ENCODE data around the gene TFCP2L1.
A peak's percentile ranks its signal among the peaks of the same experiment; 100 is the strongest.
"Not testable (repeated sequence)": the region's sequence is repeated elsewhere in the genome, so short reads cannot be mapped to it uniquely, and the experiment has no call there.

TFCP2L1 gene

GRCh38 chr2:121295911-121296650 lies 11.1 kb upstream of the TFCP2L1 start:
- DNase-seq (ENCODE audit: low spot score): no peak

- no peak for DNase-seq (ENCODE audit: low spot score)
Observed at GRCh38 chr2:121294881-121295840, 10.2 kb upstream of the TFCP2L1 start.

GRCh38 chr2:121293450-121294325 lies 8.7 kb upstream of the TFCP2L1 start:
- DNase-seq (ENCODE audit: low spot score): no peak

GRCh38 chr2:121291251-121291580 lies 6.2 kb upstream of the TFCP2L1 start:
- no peak for DNase-seq (ENCODE audit: low spot score)

DNA sequence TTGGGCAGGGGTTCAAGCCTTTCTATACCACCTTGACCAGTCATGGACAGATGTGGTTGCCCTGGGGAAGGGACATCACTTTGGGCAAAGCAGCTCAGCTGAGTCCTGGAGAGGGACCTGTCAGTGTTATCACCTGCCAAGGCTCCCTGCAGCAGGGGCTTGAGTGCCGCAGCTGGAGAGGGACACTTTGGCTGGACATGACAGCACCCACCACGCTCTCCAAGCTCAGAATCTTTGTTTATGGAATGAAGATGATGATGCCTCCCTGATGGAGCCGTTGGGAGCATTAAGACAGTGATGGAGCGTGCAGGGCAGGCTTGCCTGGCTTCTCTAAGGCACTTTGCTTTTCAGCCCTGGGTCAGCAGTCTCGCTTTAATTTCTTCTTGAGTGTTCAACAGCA lies 4.3 kb upstream of the TFCP2L1 start:
- no peak for DNase-seq (ENCODE audit: low spot score)

DNA sequence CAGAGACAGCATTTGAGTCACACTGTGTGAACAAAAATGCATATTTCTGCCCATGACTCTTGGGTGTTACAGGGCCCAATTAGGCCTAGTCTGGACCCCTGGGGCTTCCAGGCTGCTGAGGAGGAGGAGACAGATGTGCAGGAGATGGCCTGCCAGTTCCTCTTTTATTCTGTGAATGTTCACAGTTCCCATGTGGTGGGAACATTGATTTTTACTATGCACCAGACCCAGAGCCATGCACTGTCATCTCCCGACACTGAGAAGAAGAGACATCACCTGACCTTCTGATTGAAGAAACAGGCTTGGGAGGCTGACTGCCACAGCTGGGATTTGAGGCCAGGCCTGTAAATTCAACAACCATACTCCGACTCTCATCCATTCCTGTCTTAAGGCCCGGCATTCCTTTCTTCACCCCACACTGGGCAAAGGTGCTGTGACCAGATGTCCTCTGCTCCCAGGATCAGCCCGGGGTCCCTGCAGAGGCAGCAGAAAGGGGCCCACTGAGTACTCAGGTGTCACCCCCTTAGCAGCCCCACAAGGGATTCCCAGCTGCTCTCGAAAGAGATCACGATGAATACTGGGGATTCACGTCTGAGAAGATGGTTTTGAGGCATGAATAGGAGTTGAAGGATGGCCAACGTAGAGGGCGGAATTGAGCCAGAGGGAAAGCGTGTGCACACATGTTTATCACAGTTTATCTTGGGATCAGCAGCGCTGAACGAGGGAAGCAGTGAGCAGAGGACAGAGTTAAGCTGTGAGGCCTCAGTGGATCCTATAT lies 3.6 kb upstream of the TFCP2L1 start:
- no peak for DNase-seq (ENCODE audit: low spot score)

DNA sequence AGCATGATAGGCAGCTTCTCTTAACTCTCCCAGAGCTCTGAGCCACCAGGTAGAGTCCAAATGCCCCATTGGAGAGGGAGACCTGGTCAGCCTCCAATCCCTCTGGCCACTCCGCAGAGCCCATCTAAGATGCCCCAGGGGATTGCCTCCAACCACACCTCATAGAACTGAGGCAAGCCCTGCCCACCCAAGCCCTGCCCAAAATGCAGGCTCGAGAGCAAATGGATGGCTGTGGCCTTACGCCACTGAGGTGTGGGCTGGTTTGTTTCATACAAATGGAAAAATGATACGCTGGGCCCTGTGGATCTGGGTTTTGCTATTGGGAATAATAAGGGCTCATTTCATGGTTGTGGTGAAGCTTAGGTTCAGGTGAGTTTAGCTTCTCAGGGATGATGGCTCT lies 3.0 kb upstream of the TFCP2L1 start:
- no peak for DNase-seq (ENCODE audit: low spot score)

DNA sequence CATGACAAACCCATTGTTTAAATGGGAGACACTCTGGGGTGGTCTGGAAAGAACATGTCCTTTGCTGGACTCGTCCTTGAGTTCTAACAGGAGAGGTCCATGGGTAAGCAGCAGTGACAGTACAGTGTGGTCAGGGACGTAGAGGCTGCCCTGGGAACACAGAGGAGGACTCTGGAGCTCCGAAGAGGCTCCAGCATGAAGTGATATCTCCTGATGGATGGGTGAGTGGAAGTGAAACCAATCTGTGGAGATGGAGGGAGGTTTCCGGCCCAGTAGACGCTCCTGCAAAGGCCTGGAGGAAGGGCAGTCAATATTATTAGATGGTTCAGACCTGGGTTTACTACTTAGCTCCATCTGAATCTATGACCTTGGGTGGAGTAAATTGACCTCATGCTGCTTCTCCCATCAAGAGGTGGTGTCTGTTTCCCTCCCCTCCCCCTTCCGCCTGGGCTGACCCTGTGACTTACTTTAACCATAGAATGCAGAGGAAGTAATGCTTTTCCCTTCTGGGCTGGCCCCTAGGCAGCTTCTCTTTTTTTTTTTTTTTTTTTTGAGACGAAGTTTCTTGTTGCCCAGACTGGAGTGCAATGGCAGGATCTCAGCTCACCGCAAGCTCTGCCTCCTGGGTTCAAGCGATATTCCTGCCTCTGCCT lies 2.3 kb upstream of the TFCP2L1 start:
- DNase-seq (ENCODE audit: low spot score): peak; percentile 62

- DNase-seq (ENCODE audit: low spot score): no peak
Observed at GRCh38 chr2:121286506-121286905, 1.5 kb upstream of the TFCP2L1 start.

DNA sequence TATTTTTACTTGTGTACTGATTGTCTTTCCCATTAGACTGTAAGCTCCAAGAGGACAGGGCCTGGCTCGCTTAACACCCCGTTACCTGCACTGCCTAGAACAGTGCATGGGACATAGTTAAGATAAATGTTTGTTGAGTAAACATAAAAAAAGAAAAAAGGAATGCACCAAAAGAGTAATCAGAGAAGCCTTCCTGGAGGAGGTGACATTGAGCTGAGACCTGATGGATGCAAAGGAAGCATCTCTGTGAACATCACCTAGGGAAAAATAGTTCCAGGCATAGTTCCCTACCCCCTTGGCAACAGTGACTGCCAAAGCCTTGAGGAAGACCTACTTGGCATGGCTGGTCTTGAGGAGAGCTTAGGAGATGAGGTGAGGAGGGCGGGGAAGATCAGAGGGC lies 924 bp upstream of the TFCP2L1 start:
- no peak for DNase-seq (ENCODE audit: low spot score)

DNA sequence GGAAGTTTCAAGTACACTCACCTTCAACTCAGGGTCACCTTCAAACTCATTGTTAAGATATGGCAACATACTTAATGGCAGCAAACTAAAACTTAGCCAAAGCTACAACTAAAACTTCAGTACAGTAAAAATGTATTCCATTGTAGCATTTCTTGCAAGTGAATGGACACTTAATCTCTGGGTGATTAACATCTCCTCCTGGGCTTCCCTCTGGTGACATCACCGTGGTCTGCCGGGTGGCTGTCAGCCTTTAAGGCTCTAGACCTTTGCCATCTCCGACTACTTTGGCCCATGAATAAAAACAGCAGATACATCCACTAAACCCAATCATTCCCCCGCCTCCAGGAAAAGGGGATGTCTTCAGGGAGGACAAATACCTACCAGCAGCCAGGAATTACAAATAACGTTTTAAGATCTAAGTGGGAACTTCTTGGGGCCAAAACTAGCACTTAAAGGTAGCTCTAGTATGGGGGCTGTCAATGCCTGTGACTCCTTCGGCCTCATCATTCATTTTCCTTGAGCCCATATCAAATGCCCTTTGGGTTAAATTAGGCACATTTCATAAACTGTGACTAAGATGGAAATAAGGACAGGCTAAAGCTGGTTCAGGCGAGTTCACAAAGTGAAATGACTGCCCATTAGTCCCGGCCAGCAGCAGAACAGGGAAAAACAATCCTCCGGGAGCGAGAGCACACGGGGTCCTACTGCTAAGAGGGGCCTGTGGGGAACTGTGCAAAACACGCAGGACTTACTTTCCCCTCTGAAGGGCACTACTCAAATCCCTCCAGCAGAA lies 1.1 kb downstream of the TFCP2L1 start:
- DNase-seq (ENCODE audit: low spot score): no peak

GRCh38 chr2:121282800-121283385 lies 2.1 kb downstream of the TFCP2L1 start:
- DNase-seq (ENCODE audit: low spot score): no peak

DNA sequence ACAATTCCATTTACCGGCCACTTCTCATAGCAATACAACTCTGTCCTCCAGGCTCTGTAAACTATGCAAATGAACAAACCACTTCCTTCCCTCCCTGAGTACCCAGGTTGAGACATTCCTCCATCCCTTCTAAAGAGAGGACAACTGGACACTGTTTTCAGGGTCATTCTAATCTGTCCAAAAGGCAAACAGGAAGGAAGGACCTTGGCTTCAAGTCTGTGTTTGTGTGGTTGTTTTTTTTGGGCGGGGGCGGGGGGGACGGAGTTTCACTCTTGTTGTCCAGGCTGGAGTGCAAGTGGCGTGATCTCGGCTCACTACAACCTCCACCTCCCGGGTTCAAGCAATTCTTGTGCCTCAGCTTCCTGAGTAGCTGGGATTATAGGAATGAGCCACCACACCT lies 3.3 kb downstream of the TFCP2L1 start:
- no peak for DNase-seq (ENCODE audit: low spot score)

DNA sequence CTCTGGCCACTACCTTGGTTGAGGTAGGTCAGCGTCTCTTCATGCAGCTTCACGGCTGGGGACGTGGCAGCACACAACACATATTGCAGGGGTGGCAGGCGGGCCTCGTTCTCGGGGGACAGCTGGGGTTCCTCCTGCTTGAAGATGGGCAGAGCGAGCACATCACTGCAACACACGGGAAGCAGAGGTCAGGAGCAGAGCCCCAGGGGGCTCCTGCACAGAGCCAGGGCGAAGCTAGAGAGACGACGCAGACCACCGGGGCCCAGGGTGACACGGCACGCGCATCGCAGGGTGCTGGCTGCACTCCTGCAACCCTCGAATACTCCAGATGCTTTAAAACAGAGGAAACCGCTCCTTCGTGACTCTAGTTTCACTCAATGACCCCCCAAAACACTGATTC lies 3.9 kb downstream of the TFCP2L1 start:
- DNase-seq (ENCODE audit: low spot score): no peak

DNA sequence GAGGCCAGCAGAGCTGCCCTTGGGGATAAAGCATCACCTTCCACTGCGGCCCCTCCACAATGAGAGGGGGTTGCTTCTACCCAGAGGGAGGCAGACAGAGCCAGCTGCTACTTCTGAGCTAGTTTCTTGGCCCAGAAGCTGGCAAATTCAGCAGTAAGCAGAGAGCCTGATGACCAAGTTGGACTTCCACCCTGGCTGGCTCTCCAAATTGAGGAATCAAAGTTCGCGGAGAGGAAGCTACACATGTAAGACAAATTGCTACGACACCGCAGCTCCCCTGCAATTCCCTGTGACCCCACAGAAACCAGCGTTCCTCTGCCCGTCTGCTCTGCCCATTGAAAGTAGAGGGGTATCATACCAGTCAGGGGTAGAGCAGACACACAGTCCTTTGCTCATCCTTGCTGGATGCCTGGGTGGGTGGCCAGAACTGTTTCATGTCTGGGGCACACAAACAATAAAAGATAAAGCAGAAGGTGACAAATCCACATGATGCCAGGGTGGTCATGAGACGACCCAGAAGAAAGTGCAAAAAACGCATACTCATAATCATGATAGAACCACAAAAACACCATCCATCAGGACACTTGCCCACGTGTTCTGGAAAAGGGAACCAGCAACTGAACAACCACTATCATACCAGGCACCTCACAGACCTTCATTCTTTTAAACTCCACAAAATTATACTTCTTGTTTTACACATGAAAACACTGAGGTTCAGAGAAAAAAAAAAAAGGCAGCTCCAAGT lies 5.4 kb downstream of the TFCP2L1 start:
- peak; percentile 35 for DNase-seq (ENCODE audit: low spot score)

DNA sequence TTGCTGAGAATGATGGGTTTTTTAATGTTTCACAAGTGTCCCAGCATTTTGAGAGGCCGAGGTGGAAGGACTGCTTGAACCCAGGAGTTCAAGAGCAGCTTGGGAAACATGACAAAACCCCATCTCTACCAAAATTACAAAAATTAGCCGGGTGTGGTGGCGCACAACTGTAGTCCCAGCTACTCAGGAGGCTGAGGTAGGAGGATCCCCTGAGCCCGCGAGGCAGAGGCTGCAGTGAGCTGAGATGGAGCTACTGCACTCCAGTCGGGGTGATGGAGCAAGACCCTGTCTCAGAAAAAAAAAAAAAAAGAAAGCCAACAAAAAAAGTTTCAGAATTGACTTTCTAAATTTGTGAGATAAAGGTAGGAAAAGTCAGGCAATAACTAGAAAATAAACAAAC lies 8.7 kb downstream of the TFCP2L1 start:
- DNase-seq (ENCODE audit: low spot score): no peak

DNA sequence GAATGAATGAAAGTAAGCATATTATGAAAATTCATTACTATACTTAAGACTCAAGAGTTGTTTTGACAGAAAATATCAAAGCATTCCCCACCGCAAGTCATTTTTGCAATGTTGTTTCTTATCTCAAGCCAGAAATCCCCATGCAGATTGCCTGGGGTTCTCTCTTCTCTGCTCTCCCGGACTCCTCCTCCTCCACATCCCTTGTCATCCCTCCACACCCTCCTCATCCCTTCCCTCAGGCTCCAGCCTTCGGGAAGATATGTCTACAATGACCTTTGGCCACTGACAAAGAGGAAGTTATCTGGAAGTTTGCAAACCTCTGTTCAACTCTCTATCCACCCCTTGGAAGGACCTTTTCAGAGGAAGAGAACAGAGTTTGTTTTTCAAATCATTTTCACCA lies 11.9 kb downstream of the TFCP2L1 start:
- DNase-seq (ENCODE audit: low spot score): no peak

DNA sequence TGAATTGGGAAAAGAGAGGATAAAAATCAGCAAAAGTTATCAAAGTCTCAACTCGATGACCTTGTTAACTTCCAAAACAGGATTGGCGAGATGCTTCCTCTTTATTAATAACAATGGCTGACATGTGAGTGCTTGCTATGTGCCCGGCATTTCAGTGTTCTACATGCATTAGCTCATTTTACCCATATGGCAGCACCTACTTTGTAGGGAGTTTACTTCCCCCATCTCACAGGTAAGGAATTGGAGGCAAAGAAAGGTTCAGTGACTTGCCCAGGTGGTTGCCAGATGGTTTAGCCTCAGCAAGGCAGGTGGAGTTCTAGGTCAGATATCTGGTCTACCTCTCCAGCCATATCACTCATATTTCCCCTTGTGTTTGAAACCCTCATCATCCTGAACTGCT lies 12.4 kb downstream of the TFCP2L1 start:
- DNase-seq (ENCODE audit: low spot score): no peak

DNA sequence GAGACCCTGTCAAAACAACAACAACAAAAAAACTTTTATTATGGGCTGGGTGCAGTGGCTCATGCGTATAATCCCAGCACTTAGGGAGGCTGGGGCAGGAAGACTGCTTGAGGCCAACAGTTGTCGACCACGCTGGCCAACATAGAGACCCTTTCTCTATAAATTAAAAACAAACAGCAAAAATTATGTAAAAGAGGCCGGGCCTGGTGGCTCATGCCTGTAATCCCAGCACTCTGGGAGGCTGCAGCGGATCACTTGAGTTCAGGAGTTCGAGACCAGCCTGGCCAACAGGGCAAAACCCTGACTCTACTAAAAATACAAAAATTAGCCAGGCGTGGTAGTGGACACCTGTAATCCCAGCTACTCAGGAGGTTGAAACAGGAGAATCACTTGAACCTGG lies 15.6 kb downstream of the TFCP2L1 start:
- DNase-seq (ENCODE audit: low spot score): not testable (repeated sequence)
